Thyroid gland (tissue), 4 donors: ENCODE results near the gene PPP1R11. TPM values are rescaled to one million over a fixed set of nuclear protein-coding genes. Genes with fewer than 3 reads are reported as not detected.

Source experiments
- DNase-seq, 2 donors: peaks; one replicate each; pipeline ENCODE4 v3.0.0-alpha.2; 2019
- H3K27ac ChIP-seq, 3 donors: fragments of 200-600 bp; sonication (generic); 1 replicate in 2 of 3; 2 replicates in 1 of 3; pipeline ENCODE4 v1.5.1; 2016 to 2019; ENCODE audit warnings: mild to moderate bottlenecking in 1 of 3, moderate library complexity in 1 of 3
- H3K27me3 ChIP-seq: fragments of 200-600 bp; sonication (generic); one replicate; pipeline ENCODE4 v1.5.1; 2019
- H3K36me3 ChIP-seq, 2 donors: fragments of 200-600 bp; sonication (generic); one replicate each; pipeline ENCODE4 v1.5.1; 2016 to 2019
- H3K4me1 ChIP-seq, 2 donors: fragments of 200-600 bp; sonication (generic); one replicate each; pipeline ENCODE4 v1.5.1; 2017 to 2019
- H3K4me3 ChIP-seq, 3 donors: fragments of 200-600 bp; sonication (generic); replicated peaks in 1 of 3; 1 replicate in 2 of 3; 2 replicates in 1 of 3; pipeline ENCODE4 v1.5.1; 2016; ENCODE audit warnings: mild to moderate bottlenecking in 1 of 3
- H3K9me3 ChIP-seq: fragments of 200-600 bp; sonication (generic); one replicate; pipeline ENCODE4 v1.5.1; 2017
- CTCF ChIP-seq, 6 experiments: fragments of 200-600 bp in 3 of 6; fragments of 450-650 bp in 3 of 6; sonication (generic) in 3 of 6; IDR thresholded peaks; one replicate each; pipeline ENCODE4 v1.5.1; 2016 to 2019; ENCODE audit warnings: antibody characterized with exemption in 6 of 6, mild to moderate bottlenecking in 2 of 6, inconsistent platforms in 1 of 6, moderate library complexity in 1 of 6
- POLR2A ChIP-seq, 2 donors: fragments of 450-650 bp; IDR thresholded peaks; one replicate each; pipeline ENCODE4 v1.6.1; 2017; ENCODE audit warnings: antibody characterized with exemption in 2 of 2, mild to moderate bottlenecking in 2 of 2, moderate library complexity in 1 of 2
- WGBS, 2 donors: methylation state at CpG; one replicate each; pipeline ENCODE4 v1.1.5; 2017; 5-methylcytosine and 5-hydroxymethylcytosine counted together
- intact Hi-C: fragments of 100-400 bp; cut with DNase I; formaldehyde crosslinking; loops from one replicate; pipeline ENCODE4 v1.15.1; 2023
- total RNA-seq, 4 donors: library from RNA; depleted of rRNA; stranded (reverse); fragments of >200 nt; gene quantifications; one replicate each; pipeline ENCODE4 v1.2.3, GENCODE V29; 2016

The PPP1R11 gene
- total RNA-seq, 4 donors from 2014 or later: 41.3 to 64.1 (median 50.7) TPM

DNA sequence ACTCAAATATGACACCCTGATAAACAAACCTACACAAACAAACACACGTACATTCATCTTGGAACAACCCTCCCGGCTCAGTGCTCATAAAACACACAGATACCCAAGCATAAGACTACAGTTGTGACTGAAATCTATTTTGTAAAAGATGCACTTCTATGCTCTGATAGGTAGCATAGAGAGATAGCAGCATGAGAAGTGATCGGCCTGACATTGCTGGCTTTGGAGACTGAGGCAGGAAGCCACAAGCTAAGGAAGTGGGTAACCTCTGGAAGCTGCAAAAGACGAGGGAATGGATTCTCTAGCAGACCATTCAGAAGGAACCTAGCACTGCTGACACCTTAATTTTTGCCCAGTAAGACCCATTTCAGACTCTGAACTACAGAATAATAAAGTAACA is 10.2 kb downstream of the PPP1R11 start:
- H3K27ac ChIP-seq: no peak overlapping the region
- 50 to 53% methylated on average over 4 of the region's 4 CpGs for WGBS, 2 donors
- TF ChIP-seq POLR2A (IDR thresholded peaks at IDR 0.05) (no peak), CTCF (IDR thresholded peaks at IDR 0.05) (no peak)
- H3K4me3 ChIP-seq: no peak overlapping the region
- intact Hi-C loops: no loop called here
- DNase-seq: no peak
- no peaks in the 10 kb centered on the region for H3K36me3 ChIP-seq
- H3K4me1 ChIP-seq: peaks cover 13 to 19% of the 10 kb centered on the region in 2 donors
- no peaks in the 10 kb centered on the region for H3K9me3 ChIP-seq
- peaks cover 22% of the 10 kb centered on the region for H3K27me3 ChIP-seq

GRCh38 chr6:30087876-30088275 is 20.9 kb downstream of the PPP1R11 start:
- intact Hi-C loops: no loop called here
- no peaks in the 10 kb centered on the region for H3K9me3 ChIP-seq
- H3K36me3 ChIP-seq: no peaks in the 10 kb centered on the region
- no peak overlapping the region for H3K27ac ChIP-seq
- WGBS, 2 donors: 78 to 79% methylated on average over 5 of the region's 5 CpGs
- peaks cover 4% of the 10 kb centered on the region for H3K27me3 ChIP-seq
- no peak overlapping the region for H3K4me3 ChIP-seq
- no peaks in the 10 kb centered on the region for H3K4me1 ChIP-seq
- no peak for TF ChIP-seq CTCF (IDR thresholded peaks at IDR 0.05)
- no peak for TF ChIP-seq POLR2A (IDR thresholded peaks at IDR 0.05)
- no peak for DNase-seq

DNA sequence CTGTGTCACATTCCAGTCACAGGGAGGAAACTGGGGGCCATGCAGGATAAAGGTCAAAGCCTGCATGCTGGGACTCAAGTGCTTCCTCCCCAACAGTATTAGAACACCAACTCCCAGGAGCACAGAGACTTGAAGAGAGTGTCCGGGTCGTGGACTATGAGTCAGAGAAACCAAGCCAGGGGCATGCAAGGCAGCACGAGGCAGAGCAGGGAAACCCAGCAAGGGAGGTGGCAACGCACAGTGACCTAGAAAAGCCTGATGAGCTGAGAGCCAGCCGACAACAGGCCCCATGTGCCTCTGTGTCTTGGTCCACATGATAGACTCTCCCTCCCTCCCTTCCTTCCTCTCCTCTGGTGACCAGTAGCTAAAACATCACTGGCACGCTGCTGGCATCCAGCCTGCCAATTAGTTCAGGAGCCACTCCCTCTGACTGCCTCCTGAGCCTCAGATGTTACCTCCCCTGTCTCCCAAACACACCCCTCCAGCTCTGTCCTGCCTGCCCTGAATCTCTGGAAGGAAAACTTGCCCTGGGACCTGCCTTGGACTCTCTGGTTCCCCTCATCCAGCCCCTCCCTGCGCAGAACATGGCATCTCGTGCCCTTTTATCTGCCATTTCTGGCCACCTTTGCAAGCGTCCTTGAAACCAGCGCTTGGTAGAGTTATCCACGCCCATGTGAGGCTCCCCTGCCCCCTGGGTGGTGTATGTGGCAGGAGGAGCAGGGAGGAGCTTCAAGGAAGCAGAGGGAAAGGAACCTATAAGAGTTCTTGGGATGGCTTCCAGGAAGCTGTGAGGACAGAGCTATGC is 24.8 kb downstream of the PPP1R11 start:
- no peak overlapping the region for H3K4me3 ChIP-seq
- H3K9me3 ChIP-seq: no peaks in the 10 kb centered on the region
- DNase-seq: peak; percentile 37 to 72
- WGBS, 2 donors: 44 to 45% methylated on average over 11 of the region's 11 CpGs
- H3K27ac ChIP-seq: peak overlapping the region in 1 of 3 donors; percentile 12
- no peaks in the 10 kb centered on the region for H3K36me3 ChIP-seq
- no peaks in the 10 kb centered on the region for H3K4me1 ChIP-seq
- peaks cover 4% of the 10 kb centered on the region for H3K27me3 ChIP-seq
- intact Hi-C loops: no loop called here
- TF ChIP-seq POLR2A (IDR thresholded peaks at IDR 0.05) (no peak), CTCF (IDR thresholded peaks at IDR 0.05) (no peak)

DNA sequence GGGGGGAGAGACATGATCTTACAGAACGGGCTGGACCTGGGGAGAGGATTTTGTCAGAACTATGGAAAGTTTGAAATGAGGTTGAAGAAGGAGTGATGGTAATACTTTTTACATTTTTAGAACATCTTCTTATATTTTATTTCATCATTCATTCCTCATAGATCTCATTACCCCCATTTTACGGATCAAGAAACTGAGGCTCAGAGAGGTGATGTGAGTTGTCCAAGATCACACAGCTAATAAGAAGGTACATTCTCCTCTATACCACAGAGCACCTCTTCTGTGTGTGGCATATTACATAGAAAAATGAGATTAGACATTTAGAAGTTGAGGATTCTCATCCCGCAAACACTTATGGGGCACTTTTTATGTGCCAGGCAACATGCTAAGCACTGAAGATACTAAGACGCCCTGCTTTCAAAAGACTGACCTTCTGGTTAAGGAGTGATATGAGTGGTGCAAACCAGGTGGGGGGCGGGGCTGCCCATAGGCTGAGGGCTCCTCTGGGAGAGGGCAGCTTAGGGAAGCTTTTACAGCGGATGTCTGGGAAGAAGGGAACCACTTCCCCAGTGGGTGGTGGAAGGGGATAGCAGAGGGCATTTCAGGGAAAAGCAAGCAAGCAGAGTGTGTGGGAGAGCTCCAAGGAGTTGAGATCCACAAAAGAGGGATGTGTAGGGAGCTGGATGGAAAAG is 26.0 kb downstream of the PPP1R11 start:
- WGBS, 2 donors: 61 to 77% methylated on average over 6 of the region's 6 CpGs
- intact Hi-C loops: no loop called here
- no peak for DNase-seq
- TF ChIP-seq POLR2A (IDR thresholded peaks at IDR 0.05) (no peak), CTCF (IDR thresholded peaks at IDR 0.05) (no peak)
- no peaks in the 10 kb centered on the region for H3K27me3 ChIP-seq
- no peaks in the 10 kb centered on the region for H3K4me1 ChIP-seq
- no peak overlapping the region for H3K4me3 ChIP-seq
- no peak overlapping the region for H3K27ac ChIP-seq
- no peaks in the 10 kb centered on the region for H3K36me3 ChIP-seq
- H3K9me3 ChIP-seq: no peaks in the 10 kb centered on the region
